Measurements from ENCODE around the gene SNRNP25. TPM values are rescaled to one million over a fixed set of nuclear protein-coding genes. Genes with fewer than 3 reads are reported as not detected.
A peak's percentile ranks its signal among the peaks of the same experiment; 100 is the strongest.

The SNRNP25 gene
- total and polyA plus RNA-seq, 2 of the 8 experiments (the other 6 are each of a cell fraction or from before 2014, with no cell fraction given), result 53.0 to 58.4 TPM

DNA sequence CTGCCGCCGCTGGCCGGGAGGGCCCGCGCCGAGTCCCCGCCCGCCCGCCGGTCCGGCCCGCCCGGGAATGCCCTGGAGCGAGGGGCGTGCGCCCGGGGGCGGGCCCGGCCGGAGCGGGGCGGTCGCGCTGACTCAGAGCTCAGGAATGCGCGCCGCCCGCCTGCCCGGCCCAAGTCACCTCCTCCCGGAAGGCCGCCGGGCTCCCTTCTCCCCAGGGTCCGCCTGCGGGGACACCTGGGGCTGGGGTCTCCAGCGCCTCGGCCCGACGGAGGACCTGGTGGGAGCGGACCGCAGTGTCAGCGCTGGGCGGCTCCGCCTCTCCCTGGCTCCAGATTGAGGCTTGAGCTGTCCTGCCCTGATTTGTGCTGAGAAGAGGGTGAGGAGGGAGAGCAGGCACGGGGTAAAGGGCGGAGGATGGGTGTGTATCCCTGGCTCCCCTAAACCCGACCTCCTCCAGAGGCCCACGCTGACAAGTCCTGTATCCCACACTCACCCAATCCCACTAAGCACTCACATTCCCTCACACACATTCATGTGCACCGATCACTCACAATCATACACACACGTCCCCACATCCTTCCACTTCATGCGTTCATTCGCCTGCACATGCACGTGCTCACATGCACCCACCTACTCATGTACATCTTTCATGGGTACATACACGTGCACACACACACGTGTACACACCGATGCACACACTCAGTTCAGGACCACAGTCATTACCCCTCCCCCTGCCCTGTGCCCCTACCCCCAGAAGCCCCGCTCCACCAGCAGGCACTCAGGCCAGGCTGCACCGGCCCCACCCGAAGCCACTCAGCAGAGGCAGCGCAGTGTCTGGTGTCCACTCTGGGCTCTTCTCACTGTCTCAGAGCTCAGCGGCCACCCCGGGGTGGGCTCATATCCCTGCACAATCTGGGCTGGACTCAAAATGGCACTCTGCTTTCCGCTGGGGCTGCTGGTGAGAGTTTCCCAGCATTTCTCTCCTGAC is 19.2 kb downstream of the SNRNP25 start, which contains the start of gene RHBDF1:
TSS of gene RHBDF1 (minus strand) at position 71 of the 988 bp plus-strand sequence. CDS start 7,616 bp downstream, outside the sequence.
- Histone ChIP-seq H3K4me2 (ENCODE audit: insufficient read depth in 1 of 2, low read depth in 2 of 2, low read length in 2 of 2) (peak within 1 kb of the TSS; percentile 89 to 95), H2BK5ac (ENCODE audit: low read depth, low read length) (peak within 1 kb of the TSS; percentile 86; the same call in 1 of the 2 replicates), H4K20me1 (replicated peaks in 1 of 2; ENCODE audit: control insufficient read depth in 1 of 2, insufficient read depth in 2 of 2, low read length in 2 of 2) (peaks cover 0 to 4% of the 10 kb centered on the region in 2 experiments), H3K18ac (ENCODE audit: extremely low read depth, low read length) (peak within 1 kb of the TSS; percentile 98), H4K91ac (replicated peaks; ENCODE audit: insufficient read length, low read length) (peak within 1 kb of the TSS; percentile 100), H3K79me2 (ENCODE audit: control insufficient read depth in 1 of 2, insufficient read depth in 2 of 2, low read length in 2 of 2) (peaks cover 0 to 11% of the 10 kb centered on the region in 2 experiments; a peak in 1 of 4 replicates), H3K4me3 (ENCODE audit: extremely low read depth in 1 of 4, insufficient read depth in 2 of 4, low read depth in 3 of 4, low read length in 4 of 4) (peak within 1 kb of the TSS; percentile 49 to 75 (median 65)), H3K9ac (replicated peaks in 1 of 4; ENCODE audit: extremely low read depth in 1 of 4, low read depth in 3 of 4, low read length in 3 of 4) (peak within 1 kb of the TSS; percentile 36 to 72 (median 61)), H2AFZ (ENCODE audit: low read length) (no peak within 1 kb of the TSS; the same call in 1 of the 2 replicates), H3K27ac (ENCODE audit: low read depth, low read length) (no peak within 1 kb of the TSS), H2BK12ac (ENCODE audit: low read depth, low read length) (peak within 1 kb of the TSS; percentile 100), H3K4me1 (replicated peaks in 1 of 4; ENCODE audit: control insufficient read depth in 3 of 4, insufficient read depth in 4 of 4, low read length in 3 of 4) (peaks cover 9 to 67% (median 44%) of the 10 kb centered on the region in 4 experiments), H3K27me3 (replicated peaks in 1 of 4; ENCODE audit: control insufficient read depth in 3 of 4, extremely low read depth in 1 of 4, insufficient read depth in 3 of 4, low read length in 3 of 4) (peaks cover 0 to 2% (median 0%) of the 10 kb centered on the region in 4 experiments; a peak in 2 of 7 replicates), H3K79me1 (ENCODE audit: low read depth, low read length) (peaks cover 3% of the 10 kb centered on the region; the same call in 1 of the 2 replicates), H4K5ac (ENCODE audit: insufficient read length, low read depth, low read length) (peak within 1 kb of the TSS; percentile 27), H3K4ac (replicated peaks; ENCODE audit: insufficient read length, low read depth, low read length) (peak within 1 kb of the TSS; percentile 99), H3K14ac (ENCODE audit: insufficient read length) (no peak within 1 kb of the TSS), H3K23ac (ENCODE audit: insufficient read length) (peak within 1 kb of the TSS; percentile 59), H2BK120ac (replicated peaks; ENCODE audit: low read depth, low read length) (peak within 1 kb of the TSS; percentile 99), H3K23me2 (ENCODE audit: low read depth, low read length) (peaks cover 17% of the 10 kb centered on the region; the same call in 1 of the 2 replicates), H2BK15ac (ENCODE audit: low read length) (peak within 1 kb of the TSS; percentile 93), H3K36me3 (ENCODE audit: control insufficient read depth in 2 of 4, insufficient read depth in 4 of 4, low read length in 3 of 4) (no peaks in the 10 kb centered on the region), H2BK20ac (ENCODE audit: low read length) (peak within 1 kb of the TSS; percentile 52), H3K56ac (replicated peaks; ENCODE audit: insufficient read length, low read depth, low read length) (peak within 1 kb of the TSS; percentile 74), H3K9me3 (ENCODE audit: insufficient read depth in 2 of 2, low read depth in 1 of 2, low read length in 1 of 2) (no peaks in the 10 kb centered on the region), H2AK5ac (ENCODE audit: low read depth, low read length) (peak within 1 kb of the TSS; percentile 97), H4K8ac (ENCODE audit: extremely low read depth, insufficient read depth, low read length) (peak within 1 kb of the TSS; percentile 93)
- POLR2A ChIA-PET (ENCODE audit: partially characterized antibody), result interaction anchor here (0.6 to 16.6 kb wide), 8 partner anchors 11 to 155 kb away, joined by 3 to 153 read pairs (median 4); partner anchors contain the start of genes POLR3K and SNRNP25
- peak in 1 of 2 experiments; percentile 76 for DNase-seq (ENCODE audit: low read depth in 1 of 2, low spot score in 2 of 2)
- FAIRE-seq, result no peak
- 28 to 100% methylated on average over 2 to 43 of the region's 62 CpGs for WGBS, 2 experiments (ENCODE audit: extremely low coverage in 1 of 2, insufficient coverage in 1 of 2, insufficient read length in 1 of 2, insufficient replicate concordance in 2 of 2, low coverage in 1 of 2, low lambda C conversion rate in 2 of 2, missing lambda C conversion rate in 1 of 2)
- CTCF ChIA-PET (ENCODE audit: partially characterized antibody), result interaction anchor here (0.9 to 21.2 kb wide), 6 partner anchors 10 to 528 kb away, joined by 3 to 856 read pairs (median 5); partner anchors contain the start of genes LUC7L and MPG
- TF ChIP-seq CHD2 (IDR thresholded peaks at IDR 0.05; ENCODE audit: low read length) (no peak), SIN3A (conservative IDR thresholded peaks at IDR 0.05 in 1 of 2, IDR thresholded peaks at IDR 0.05 in 1 of 2; ENCODE audit: low read depth in 1 of 2, low read length in 2 of 2) (no peak), HDAC6 (IDR thresholded peaks at IDR 0.05; ENCODE audit: low read depth, low read length) (no peak), EZH2 (IDR thresholded peaks at IDR 0.05; ENCODE audit: low read depth, low read length, severe bottlenecking) (no peak), HDAC2 (IDR thresholded peaks at IDR 0.05; ENCODE audit: borderline replicate concordance in 1 of 2, low read depth in 2 of 2, low read length in 2 of 2) (no peak), EGR1 (IDR thresholded peaks at IDR 0.05; ENCODE audit: borderline replicate concordance, low read depth, low read length) (no peak), KDM1A (IDR thresholded peaks at IDR 0.05; ENCODE audit: borderline replicate concordance, low read length) (peak; percentile 80; the same call in 1 of the 2 replicates), JUND (IDR thresholded peaks at IDR 0.05; ENCODE audit: low read length) (peak; percentile 97)
